NCI-H146 treated with DMSO at 0.1 percent for 48 hours (cell line): ENCODE measurements around the gene PLCD3.
A peak's percentile ranks its signal among the peaks of the same experiment; 100 is the strongest.

Experiments
- DNase-seq: peaks from one replicate; lab custom pipeline; 2025; ENCODE audit not compliant: unreplicated experiment; lab: John Stamatoyannopoulos, UW

Gene PLCD3

DNA sequence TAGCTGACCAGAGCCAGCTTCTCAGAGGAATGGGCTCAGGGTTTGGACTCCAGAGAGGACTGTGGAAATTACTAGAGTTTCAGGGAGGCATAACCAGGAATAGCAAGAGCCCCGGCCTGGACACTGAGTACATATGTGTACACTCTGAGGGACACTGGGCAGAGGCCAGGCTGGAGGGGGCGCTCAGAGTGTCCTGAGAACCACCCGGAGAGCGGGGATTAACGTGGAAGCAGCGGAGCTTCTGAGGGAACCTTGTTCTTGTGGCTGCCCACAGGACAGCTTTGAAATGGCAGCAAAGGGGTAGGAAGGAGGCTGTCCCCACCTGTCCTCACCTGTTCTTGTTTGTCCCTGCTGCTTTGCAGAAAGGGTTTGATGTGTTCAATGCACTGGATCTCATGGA lies 27.8 kb downstream of the PLCD3 start:
- no peak for DNase-seq

DNA sequence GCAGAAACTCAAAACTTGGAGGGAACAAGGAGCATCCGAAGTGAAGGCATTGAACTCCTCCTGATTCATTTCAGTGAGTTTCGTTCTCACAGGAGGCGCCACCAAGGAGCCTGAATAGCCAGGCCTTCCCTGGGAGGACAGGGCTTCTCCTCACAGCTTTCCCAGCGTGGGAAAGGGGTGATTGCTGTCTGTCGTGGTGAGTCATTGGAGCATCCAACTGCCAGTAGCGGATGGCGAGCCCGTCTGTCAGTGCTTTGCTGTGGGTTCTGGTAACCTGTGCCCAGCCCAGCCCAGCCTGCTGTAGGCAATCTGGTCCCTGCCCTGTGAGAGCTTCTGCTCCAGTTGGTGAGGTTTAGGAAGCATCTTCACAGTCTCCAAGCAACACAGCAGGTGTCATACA lies 28.3 kb downstream of the PLCD3 start:
- no peak for DNase-seq

DNA sequence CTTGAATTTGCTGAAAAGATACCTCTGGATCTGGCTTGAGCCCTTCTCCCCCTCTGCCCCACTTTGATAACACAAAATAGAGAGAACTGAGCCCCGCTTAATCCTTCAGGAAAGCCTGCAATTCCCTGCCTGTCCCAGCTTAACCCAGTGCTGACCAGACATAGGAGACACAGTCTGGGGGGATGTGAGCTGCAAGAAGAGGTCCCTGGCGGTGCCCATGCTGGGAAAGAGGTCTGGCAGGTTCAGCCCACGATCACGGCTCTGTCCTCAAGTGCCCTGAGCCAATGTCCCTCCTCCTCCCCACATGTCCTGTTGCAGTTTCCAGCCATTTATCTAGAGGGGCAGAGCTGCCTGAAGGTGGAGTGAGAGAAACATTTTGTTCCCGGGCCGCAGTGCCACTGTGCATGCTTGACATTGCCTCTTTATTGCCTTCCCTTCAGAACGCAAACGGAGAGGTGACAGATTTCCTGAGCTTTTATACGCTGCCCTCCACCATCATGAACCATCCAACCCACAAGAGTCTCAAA lies 29.0 kb downstream of the PLCD3 start:
- DNase-seq, result no peak

DNA sequence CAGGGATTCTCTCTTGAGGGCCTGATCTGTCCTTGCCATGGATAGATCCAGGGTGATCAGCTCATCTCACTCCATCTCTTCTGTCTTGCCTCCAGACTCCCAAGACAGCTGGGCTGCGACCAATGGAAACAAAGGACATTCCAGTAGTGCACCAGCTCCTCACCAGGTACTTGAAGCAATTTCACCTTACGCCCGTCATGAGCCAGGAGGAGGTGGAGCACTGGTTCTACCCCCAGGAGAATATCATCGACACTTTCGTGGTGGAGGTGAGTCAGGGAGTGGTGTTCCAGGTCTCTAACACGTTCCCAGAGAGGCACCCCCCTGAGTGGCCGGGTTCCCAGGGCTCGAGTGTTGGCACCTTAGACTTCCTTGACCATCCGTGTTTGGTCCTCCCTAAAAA lies 29.5 kb downstream of the PLCD3 start:
- DNase-seq, result no peak

DNA sequence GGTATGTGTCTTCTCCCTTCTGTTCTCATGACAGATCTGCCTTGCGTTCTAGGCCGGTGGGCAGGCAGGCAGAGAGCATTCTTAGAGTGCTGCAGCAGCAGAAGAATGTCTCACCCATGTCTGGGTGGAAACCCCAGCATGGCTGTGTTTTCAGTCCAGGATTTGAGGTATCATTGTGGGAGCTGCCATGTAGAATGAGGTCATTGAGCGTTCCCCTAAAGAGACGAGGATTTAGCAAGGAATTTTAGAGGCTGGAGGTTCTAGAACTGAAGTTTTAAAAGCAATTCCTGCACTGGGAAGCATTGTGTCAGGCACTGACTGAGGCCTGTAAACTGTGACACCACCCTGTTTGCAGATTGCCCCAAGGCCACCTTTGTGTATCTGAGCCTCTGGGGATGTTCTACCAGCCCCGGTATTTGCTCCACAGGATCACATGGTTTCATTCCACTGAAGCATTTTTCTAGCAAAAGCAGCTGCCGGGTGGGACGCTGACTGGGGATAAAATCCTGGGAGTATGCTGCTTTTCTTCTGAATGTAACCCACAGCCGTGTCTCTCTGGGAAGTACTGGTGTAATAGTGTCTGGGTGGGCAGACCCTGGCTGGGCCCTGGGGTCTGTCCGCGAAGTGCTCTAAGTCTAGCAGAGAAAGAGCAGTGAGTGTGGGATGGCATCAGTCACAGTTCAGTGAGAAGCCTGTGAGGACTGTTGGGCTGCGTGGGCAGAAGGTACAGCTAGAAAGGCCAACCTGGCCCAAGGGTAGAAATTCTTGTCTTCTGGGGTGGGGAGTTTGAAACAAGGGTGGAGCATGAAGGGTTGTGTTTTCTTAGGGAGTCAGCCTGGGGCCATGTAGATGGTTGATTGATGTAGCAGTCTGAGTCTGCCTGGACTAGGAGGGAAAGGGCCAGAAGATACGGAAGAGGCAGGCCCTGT lies 30.2 kb downstream of the PLCD3 start:
- no peak for DNase-seq

DNA sequence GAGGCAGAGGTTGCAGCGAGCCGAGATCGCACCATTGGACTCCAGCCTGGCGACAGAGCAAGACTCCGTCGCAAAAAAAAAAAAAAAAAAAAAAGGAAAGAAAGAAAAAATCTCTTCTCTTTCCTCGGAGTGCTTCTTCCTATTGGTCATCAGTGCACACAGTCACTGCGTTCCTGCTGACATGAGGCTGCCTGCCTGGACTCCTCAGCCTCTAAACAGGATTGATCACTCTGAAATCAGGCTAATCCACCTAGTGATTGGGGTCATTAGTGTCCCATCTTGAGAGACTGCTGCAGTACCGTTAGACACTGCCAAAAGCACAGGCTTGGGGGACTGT lies 30.8 kb downstream of the PLCD3 start:
- DNase-seq, result no peak

DNA sequence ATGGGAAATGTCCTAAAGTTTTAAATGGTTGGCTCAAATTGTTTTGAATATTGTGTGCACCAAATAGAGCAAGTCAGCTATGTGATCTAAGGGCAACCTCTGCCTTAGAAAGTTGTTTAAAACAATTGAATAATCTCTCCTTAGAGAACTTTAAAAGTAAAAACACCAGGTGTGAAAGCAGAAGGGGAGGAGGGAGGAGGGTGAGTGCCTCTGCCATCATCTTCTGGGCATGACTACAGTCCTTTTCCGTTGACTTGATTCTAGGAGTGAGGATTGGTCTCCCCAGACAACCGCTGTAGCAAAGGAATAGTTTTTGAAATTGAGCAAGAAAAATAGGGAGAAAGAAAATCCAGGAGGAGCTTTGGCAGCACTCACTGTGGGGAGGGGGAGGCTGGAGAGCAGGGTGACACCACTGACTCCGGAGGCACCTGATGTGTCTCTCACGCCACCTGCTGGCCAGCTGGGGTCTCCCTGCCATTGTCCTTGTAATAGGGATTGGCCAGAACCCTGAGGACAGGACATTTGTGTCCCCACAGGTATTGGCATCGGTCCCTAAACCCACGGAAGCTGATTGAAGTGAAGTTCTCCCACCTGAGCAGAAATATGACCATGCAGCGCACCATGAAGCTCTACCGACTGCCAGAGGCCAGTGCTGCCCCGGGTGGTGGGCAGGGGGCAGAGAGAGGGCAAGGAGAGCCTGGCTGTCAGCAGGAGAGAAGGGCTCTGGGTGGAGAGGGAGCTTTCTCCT lies 33.3 kb downstream of the PLCD3 start:
- peak; percentile 36 for DNase-seq

DNA sequence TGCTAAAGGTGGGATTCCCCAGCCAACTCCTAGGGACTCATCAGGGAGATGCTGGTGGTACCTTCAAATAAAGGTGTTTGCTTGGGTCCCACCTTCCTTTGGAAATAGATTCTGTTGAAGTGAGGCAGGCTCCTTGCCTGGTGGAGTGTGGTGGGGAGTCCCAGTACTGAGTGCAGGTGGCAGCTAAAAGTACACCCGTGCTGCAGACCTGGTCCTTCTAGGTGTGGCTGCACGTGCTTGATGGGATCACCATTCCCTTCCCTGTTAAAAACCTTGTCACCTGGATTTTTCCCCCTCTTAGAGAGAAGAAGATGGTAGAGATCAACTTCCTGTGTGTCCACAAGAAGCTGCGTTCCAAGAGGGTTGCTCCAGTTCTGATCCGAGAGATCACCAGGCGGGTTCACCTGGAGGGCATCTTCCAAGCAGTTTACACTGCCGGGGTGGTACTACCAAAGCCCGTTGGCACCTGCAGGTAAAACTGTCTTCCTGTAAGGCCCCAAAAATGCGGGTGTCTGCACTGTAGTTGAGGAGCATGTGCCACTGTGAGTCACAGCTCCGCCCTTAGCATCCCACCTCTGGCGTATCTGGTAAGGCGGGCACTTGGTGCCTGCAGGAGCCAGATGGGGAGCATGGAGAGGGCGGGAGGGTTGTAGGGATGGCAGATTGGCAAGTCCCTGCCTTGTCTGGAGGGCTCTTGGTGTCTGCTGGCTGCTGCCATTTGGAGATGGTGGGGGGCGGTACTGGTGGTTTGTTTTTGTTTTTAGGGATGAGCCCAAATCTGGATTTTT lies 34.0 kb downstream of the PLCD3 start:
- no peak for DNase-seq

DNA sequence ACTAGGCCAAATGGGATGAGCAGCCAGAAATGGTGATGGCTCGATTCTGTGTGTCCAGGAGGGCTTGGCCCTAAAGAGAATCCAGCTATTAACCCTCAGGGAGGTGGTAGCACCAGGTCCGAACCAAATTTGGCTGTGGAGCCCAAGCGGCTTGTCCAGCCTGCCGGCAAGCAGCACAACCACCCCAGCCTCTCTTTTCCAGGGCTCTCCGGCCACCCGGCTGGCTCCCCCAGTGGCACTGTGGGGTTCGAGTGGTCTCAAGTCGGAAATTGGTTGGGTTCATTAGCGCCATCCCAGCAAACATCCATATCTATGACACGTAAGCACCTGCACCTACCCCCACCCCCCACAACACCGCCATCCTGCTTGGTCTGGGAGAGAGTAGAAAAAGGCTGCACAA lies 35.4 kb downstream of the PLCD3 start:
- no peak for DNase-seq

DNA sequence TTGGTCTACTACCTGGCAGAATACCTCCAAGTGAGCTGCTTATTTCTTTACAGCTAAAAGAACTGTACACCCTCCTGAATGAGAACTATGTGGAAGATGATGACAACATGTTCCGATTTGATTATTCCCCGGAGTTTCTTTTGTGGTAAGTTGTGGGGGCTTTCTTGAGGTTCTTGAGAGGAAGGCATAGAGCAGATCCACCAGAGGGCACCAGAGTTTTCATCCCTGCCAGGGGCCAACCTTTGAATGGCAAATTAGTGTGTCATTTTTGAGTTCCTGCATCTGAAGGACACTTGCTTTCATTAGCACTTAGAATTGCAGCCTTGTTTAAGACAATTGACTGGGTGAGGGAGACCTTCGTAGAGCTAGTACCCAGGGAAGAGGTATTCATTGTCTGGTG lies 36.2 kb downstream of the PLCD3 start:
- no peak for DNase-seq

DNA sequence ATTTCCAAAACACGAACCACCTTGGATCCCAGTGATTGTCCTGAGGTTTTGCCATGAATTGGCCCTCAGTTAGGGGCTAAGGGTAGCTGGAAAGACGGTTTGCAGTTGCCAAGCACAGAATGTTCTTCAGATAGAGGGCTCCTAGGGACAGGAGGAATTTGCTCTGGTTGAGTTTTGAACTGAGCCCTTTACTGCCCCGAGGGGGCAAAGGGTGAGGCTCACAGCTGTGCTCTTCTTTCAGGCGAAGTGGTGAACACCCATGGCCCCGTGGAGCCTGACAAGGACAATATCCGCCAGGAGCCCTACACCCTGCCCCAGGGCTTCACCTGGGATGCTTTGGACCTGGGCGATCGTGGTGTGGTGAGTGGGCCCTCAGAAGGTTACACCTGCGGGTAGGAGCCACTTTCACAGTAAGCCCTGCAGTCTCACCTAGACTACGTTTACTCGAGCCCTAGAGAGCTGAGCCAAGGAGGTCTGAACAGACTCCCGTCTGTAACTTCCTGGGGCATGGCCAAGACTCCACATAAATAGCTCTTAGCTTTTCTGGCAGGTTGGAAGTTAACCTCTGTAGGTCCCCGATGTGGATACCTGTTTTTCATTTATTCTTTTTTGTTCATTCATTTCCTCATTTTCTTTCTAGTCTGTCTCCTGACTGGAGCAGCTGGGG lies 38.7 kb downstream of the PLCD3 start:
- DNase-seq, result no peak

DNA sequence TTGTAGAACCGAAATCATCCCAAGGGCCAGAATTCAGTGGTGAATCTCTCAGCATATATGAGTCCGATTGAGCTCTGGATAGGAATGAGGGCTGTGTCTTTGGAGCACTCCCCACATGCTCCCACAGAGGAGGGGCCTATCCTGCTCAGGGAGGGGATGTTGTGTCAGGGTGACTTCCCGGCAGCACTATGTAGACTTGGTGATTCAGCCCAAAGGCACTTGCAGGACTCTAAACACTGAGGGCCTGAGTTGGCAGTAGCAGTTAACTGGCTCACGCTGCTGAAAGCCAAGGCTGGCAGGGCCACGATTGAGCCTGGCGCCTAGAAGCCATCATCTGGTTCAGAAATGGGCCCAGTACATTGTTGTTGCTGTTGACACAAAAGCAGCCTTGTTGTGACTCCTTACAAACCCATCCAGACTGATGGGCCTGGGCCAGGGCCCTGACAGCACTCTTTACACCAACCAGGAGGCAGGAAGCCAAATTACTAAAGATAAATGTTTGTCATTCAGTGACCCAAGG lies 39.3 kb downstream of the PLCD3 start:
- DNase-seq, result no peak

DNA sequence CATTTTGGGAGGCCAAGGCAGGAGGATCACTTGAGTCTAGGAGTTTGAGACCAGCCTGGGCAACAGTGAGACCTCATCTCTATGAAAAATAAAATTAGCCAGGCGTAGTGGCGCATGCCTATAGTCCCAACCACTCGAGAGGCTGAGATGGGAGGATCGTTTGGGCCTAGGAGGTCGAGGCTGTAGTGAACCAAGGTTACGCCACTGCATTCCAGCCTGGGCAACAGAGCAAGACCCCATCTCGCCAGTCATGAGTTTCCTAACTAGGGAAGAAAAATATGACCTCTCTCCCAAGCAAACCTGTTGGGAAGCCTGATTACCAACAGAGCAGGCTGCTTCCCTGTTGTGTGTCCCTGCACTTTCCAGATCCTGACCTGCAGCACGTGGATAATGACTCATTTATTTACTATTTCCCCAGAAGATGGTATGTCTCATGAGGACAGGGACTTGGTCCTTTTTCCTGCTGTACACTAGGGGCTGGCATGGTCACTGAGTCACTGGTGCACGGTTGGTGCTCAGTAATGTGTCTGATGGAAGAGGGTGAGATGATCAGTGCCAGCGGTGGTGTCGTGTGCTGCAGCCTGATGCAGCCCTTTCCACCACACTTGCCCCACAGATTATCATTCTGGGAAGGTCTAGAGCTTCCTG lies 40.4 kb downstream of the PLCD3 start:
- DNase-seq, result no peak

DNA sequence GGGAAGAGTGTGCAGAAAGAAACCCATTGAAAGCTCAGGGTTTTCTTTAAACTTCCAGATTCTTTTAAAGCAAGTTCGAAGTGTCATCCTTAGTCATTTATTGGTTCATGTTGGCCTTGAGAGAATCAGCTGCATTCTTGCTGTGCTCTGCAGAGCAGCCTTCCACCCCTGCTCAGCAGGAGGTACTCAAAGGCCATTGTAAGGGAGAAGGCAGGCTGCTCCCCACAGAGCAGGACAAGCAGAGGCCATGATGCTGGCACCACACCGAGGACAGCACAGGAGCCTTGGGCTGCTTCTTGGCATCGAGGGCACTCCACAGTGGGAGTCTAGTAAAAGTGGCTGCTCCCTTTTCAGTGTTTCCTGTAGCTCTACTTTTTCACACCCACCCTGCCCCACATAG lies 41.6 kb downstream of the PLCD3 start:
- no peak for DNase-seq

DNA sequence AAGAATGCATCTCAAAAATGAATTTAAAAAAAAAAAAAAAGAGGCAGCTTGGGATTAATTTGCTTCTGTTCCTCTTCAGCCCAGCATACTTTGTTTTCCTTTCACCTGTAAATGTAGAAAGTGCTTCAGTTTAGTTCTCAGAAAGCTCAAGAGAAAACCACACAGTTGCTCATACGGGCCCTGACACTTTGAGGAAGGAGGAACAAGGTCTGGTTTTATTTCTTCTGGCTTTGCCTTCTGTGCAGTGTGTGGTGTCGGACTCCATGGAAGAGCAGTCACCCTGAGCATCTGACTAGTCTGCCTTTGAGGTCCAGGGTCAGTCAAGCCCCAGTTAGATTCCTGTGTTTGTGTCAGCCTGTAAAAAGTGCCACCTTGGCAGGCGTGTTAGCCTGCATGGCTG lies 43.6 kb downstream of the PLCD3 start:
- DNase-seq, result no peak

DNA sequence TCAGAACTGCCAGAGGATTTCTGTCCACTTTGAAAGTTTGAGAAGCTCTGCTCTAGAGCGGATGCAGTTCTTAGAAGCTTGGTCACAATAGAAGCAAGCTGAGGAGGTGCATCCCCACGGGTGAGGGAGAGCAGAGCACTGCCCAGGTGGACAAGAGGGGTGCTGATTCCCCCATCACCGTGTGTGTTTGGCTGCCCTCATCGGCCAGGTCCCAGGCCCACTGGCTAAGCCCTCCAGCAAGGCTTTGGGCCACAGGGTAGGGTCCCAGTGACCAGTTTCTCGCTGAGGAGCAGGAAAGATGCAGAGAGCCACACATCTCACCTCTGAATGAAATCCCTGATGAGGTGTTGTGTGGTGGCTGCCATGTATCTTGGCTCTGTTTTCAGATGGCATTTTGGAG lies 44.3 kb downstream of the PLCD3 start:
- no peak for DNase-seq

DNA sequence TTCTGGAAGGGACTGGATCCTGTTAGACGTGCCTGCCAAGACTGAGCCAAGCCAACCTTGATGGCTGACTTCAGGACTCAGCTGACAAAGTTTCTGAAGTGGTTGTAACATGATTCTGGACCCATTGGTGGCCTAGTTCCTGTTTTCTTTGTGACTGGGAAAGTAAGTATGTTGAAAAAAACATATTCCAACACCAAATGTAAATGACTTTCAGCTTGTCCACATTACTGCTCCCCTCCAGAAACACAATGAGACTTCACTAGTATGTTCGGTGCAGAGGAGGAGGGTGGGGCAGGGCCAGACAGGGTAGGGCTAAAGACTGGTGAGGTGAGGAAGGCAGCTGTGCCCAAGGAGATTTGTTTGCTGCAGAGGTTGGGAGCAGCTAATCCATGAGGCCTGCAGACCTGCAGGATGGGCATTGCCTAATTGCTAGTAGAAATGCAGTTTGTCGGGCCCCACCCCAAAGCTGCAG lies 44.8 kb downstream of the PLCD3 start:
- DNase-seq, result no peak

DNA sequence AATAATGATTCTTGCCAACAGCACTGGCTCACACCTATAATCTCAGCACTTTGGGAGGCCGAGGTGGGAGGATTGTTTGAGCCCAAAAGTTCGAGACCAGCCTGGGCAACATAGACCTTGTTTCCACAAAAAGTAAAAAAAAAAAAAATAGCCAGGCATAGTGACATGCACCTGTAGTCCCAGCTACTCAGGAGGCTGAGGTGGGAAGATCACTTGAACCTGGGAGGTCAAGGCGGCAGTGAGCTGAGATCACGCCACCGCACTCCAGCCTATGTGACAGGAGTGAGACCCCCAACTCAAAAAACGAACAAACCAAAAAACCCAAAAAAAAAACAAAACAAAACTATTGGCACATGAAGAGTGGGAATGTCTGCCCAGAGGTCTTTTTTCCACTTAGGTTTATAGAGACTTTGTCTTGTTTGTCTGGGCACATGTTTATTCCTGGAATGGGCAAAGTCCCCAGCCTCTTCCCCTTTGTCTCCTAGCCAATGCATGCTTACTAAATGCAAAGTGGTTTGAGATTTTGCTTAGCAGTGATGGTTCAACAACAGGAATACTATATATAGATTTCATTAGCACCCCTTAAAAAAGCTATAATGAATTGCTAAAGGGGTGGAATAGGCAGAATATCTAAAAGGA lies 45.3 kb downstream of the PLCD3 start:
- no peak for DNase-seq

DNA sequence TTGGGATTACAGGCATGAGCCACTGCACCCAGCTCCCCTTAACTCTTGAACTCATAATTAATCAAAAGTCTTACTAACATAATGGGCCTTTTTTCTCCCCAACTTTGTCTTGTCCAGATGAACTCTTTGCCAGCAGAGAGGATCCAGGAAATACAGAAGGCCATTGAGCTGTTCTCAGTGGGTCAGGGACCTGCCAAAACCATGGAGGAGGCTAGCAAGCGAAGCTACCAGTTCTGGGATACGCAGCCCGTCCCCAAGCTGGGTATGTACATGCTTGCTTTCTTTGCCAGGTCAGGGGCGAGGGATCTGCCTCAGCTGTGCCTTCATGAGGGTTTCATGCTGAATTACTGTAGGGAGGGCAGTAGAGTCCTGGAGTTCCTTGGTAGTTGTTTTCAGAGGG lies 45.9 kb downstream of the PLCD3 start:
- no peak for DNase-seq
